GM23248 (cell line): ENCODE data around the gene RAI1.

Experiments used
- EZH2 ChIP-seq: fragments of 200-600 bp; sonication (generic); IDR thresholded peaks from 2 replicates; pipeline ENCODE4 v1.6.1; 2018; ENCODE audit warnings: antibody characterized with exemption, mild to moderate bottlenecking; ENCODE audit not compliant: insufficient read depth, poor library complexity, severe bottlenecking
- EZH2phosphoT487 ChIP-seq: fragments of 200-600 bp; sonication (generic); IDR thresholded peaks from 2 replicates; pipeline ENCODE4 v1.6.1; 2018; ENCODE audit warnings: antibody characterized with exemption, moderate library complexity, mild to moderate bottlenecking, low read depth; ENCODE audit not compliant: insufficient read depth

- TF ChIP-seq EZH2 (no peak), EZH2phosphoT487 (no peak)
These were observed 89.4 kb downstream of the RAI1 start for GRCh38 chr17:17770632-17771044.
